ENCODE results near the gene SCT.
A peak's percentile ranks its signal among the peaks of the same experiment; 100 is the strongest.

Gene SCT

DNA sequence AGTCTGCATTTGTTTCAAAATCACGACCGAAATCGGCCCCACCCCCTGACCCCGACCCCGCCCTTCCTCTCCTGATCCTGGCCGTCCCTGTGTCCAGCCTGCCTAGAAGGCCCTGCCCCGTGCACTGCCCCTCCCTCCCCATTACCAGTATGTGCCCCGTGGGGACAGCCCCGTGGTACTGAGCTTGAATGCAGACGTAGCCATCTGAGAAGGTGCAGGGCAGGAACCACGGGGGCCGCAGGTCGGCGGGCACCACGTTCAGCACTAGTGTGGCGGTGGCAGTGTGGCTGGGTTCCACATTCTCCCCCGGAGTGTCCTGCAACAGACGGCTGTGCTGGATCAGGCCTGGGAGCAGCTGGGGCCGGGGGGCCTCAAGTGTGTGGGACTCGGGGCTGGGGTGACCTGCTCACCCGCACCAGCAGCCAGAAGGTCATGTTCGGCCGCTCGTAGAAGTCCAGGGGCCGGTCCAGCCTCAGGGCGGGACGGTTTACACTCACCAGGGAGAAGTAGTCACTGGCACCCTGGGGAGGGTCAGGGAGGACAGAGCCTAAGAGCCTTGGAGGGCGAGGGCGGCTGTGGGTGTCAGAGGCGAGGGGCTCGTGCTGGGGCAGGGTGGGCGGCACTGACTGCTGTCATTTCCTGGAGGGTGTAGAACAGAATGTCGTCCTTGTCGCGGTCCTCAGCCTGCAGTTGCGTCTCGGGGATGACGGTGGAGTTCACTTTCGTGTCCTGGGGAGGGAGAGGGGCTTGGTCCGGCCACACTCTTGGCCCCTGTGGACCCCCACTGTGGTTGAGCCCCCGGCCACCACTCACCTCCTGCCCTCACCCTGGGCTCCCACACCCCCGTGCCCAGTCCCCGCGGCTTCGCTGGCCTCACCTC is 5.8 kb downstream of the SCT start:
- DNase-seq: no peak

GRCh38 chr11:620201-620600 is 6.8 kb downstream of the SCT start:
- DNase-seq: no peak

- no peak for DNase-seq
Measured at GRCh38 chr11:619628-620050, 7.3 kb downstream of the SCT start.

- no peak for DNase-seq
Measured at GRCh38 chr11:618856-619627, 7.9 kb downstream of the SCT start.

DNA sequence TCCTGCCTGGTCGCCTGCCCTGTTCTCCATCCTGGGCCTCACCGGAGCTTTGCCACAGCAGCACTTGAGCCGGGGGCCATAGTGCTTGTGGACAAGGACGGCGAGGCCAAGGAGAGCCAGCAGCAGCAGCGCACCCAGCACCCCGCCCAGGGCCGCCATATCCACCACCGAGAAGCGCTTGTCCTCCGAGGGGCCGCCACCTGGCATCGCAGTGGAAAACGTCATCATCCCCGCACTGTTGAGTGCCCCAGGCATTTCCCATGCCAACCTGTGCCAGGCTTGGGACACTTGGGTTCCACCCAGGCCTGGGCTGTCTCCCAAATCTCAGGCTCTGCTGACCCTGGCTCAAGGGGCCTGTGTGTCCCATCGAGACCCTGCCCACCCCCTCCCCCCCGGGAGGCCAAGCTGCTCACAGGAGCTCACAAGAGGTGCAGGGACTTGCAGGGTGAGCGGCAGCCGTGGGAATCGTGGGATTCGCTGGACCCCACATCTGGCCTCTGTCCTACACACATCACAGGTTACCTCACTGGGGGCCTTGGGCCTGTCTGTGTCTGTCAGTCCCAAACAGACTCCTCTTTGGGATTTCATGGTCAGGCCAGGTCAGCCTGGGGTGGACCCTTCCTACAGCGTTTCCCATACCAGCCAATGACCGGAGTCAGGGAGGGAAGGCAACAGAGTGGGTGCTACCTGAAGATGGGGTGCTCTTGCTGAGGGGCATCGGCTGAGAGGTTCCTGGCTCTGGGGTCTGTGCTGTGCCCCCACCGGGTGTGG is 8.9 kb downstream of the SCT start:
- no peak for DNase-seq

GRCh38 chr11:617199-617911 is 9.6 kb downstream of the SCT start:
- no peak for DNase-seq

DNA sequence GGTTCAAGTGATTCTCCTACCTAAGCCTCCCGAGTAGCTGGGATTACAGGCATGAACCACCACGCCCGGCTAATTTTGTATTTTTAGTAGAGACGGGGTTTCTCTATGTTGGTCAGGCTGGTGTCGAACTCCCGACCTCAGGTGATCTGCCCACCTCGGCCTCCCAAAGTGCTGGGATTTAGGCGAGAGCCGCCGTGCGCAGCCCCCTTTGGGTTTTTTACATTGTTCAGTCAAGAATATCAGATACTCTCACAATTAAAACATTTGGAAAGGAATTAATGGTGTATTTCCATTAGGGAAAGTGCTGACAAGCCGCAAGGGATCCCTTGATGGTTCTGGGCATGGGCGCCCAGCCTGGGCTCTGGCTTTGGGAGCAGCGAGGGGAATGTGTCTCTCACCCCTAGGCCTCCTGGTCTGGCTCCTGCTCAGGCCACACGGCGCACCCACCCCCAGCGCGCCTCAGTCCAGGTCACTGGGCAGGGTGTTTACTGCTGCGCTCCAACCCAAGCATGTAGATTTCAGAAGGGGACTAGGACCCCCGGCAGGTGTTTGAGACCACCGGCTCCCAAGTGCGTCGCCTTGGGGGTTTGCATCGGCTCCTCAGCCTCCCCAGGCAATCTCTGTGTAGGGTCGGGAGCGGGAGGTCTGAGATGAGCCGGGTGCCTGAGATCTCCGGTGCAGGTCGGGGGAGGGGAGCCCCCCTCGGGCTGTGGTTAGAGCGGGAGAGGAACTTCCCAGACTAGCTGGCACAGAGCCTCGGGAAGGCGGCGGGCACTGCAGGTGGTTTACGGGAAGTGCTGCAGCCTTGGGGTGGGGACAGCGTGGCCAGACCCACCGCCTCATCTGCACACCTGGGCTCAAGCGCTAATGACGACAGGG is 10.4 kb downstream of the SCT start:
- no peak for DNase-seq

GRCh38 chr11:615504-616319 is 11.3 kb downstream of the SCT start, which contains the start of gene IRF7:
Gene IRF7, minus strand, starts transcription at chr11:615950. Its CDS starts 586 bp downstream, at chr11:615364.
- DNase-seq: peak; percentile 92

DNA sequence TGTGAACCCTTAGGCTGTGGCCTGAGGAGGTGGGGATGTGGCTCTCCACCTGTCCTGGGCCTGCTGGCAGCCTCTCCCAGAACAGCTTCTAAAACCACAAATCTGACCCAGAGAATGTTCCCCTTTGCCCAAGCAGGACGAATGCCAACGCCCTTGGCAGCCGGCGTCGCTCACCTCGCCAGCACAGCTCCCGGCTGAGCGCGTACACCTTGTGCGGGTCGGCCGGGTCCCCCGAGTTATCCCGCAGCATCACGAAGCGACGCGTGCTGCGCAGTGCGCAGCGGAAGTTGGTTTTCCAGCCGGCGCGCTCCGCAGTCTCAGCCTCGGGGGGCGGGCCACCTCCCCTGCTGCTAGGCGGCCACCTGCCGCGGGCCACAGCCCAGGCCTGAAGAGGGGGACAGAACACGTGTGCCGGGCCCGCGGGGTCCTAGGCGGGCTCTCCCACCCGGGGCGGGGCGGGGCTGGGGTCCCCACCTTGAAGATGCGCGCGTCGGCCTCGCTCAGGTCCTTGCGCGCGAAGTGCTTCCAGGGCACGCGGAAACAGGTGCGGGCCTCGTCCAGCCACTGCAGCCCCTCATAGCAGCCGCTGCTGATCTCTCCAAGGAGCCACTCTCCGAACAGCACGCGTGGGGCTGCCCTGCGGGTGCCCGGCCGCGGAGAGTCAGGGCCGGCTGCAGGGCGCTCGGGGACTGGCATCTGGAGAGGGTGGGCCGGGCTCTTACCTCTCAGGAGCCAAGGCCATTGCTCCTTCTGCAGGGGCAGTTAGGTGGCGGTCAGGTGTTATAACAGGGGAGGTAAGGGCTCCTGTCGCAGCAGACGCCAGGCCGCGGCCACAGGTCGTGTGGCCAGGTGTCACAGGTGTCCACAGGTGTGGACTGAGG is 12.1 kb downstream of the SCT start:
- DNase-seq: no peak

GRCh38 chr11:614021-614622 is 12.9 kb downstream of the SCT start:
- DNase-seq: no peak

GRCh38 chr11:613369-613968 is 13.5 kb downstream of the SCT start:
- peak; percentile 87 for DNase-seq

DNA sequence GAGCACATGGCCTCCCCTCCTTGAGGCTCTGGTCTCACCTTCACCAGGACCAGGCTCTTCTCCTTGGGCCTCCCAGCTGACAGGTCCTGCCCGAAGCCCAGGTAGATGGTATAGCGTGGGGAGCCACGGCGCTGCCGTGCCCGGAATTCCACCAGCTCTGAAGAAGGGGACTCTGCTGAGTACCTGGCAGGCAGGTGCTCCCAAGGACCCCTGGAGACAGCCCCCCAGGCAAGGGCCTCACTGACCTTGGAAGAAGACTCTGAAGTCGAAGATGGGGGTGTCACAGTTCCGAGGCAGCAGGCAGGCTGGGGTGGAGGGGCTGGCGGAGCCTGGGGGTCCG is 14.1 kb downstream of the SCT start:
- DNase-seq: no peak

DNA sequence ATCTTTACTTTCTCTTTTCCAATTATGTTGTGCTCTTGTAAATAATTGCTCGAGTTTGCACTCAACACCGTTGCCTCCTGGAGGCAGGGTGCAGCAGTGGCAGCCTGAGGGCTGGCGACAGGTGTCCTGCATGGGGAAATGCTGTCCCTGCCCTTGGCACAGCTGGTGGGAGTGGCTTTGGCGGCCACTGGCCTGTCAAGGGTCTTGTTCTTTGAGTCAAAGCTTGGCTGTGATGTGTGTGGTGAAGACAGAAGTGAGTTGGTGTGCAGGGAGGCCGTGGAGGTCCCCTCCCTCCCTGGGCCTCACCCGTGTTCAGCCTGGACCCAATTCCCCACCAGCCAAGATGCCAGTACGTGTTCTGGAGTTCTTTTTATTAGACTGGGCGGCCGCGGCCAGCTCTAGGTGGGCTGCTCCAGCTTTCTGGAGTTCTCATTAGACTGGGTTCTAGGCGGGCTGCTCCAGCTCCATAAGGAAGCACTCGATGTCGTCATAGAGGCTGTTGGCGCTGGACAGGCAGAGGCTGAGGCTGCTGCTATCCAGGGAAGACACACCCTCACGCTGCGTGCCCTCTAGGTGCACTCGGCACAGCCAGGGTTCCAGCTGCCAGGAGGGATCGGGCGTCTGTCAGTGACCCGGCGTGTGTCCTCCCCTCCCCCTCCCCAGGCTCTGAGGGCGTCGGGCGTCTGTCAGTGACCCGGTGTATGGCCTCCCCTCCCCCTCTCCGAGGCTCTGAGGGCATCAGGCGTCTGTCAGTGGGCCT is 14.6 kb downstream of the SCT start:
- DNase-seq: peak; percentile 20

GRCh38 chr11:611001-611996 is 15.7 kb downstream of the SCT start:
- DNase-seq: no peak

GRCh38 chr11:610146-610801 is 16.7 kb downstream of the SCT start:
- no peak for DNase-seq

GRCh38 chr11:609341-609811 is 17.6 kb downstream of the SCT start:
- no peak for DNase-seq
